Activated naive CD8-positive, alpha-beta T cell treated with anti-CD3 and anti-CD28 coated beads, Interleukin-2, amount 10 ng/mL, durations not matched to agents 7 days and 5 days (primary cell): Measurements from ENCODE around the gene NEURL1. TPM values are rescaled to one million over a fixed set of nuclear protein-coding genes. Genes with fewer than 3 reads are reported as not detected.
A peak's percentile ranks its signal among the peaks of the same experiment; 100 is the strongest.
"Not testable (repeated sequence)": the region's sequence is repeated elsewhere in the genome, so short reads cannot be mapped to it uniquely, and the experiment has no call there.

Experiments
- ATAC-seq: fragments of 150-1000 bp; cut with Tn5 transposase; one replicate; pipeline ENCODE4 v1.10.0; 2021; ENCODE audit warnings: low read depth, moderate library complexity
- POLR2A ChIA-PET: fragments of 350-600 bp; sonication (Branson Sonifier 250); formaldehyde crosslinking; loops from one replicate; lab custom pipeline; 2021; ENCODE audit warnings: antibody characterized with exemption; lab: Charles Lee
- DNase-seq: peaks from one replicate; pipeline ENCODE4 v3.0.0; 2021
- H3K27ac Mint-ChIP-seq: one replicate; pipeline ENCODE4 v1.8.0; 2022; ENCODE audit warnings: mild to moderate bottlenecking, mixed read lengths
- H3K27me3 Mint-ChIP-seq: one replicate; pipeline ENCODE4 v1.8.0; 2022; ENCODE audit warnings: mild to moderate bottlenecking, moderate library complexity, mixed read lengths
- H3K36me3 Mint-ChIP-seq: one replicate; pipeline ENCODE4 v1.8.0; 2021; ENCODE audit warnings: mild to moderate bottlenecking, mixed read lengths
- H3K4me1 Mint-ChIP-seq: one replicate; pipeline ENCODE4 v1.8.0; 2021; ENCODE audit warnings: mixed read lengths
- H3K4me3 Mint-ChIP-seq: one replicate; pipeline ENCODE4 v1.8.0; 2022; ENCODE audit warnings: mild to moderate bottlenecking, moderate library complexity, mixed read lengths
- H3K9me3 Mint-ChIP-seq: one replicate; pipeline ENCODE4 v1.8.0; 2021; ENCODE audit warnings: mixed read lengths
- total RNA-seq, 2 experiments: library from RNA; stranded (reverse); gene quantifications; one replicate each; pipeline ENCODE4 v1.2.3, GENCODE V29; 2021

Gene NEURL1
- total RNA-seq, 2 experiments from 2014 or later: 1.6 to 2.0 TPM

- Mint-ChIP-seq H3K4me1 (peaks cover 62% of the 10 kb centered on the region), H3K27ac (peak overlapping the region; percentile 98), H3K27me3 (no peaks in the 10 kb centered on the region), H3K4me3 (no peak overlapping the region), H3K9me3 (peaks cover 3% of the 10 kb centered on the region), H3K36me3 (peaks cover 14% of the 10 kb centered on the region)
- DNase-seq: no peak
- no peak for ATAC-seq
- POLR2A ChIA-PET: interaction anchor here (1.6 to 7.4 kb wide), 2 partner anchors 12 to 17 kb away, joined by 3 to 89 read pairs; partner anchors contain the start of gene CALHM2
Observed at GRCh38 chr10:103469201-103469600, 24.3 kb upstream of the NEURL1 start.

- DNase-seq (peak; percentile 84), ATAC-seq (peak; percentile 92)
- peak overlapping the region; percentile 98 for H3K27ac Mint-ChIP-seq
- no peaks in the 10 kb centered on the region for H3K27me3 Mint-ChIP-seq
- POLR2A ChIA-PET: interaction anchor here (0.6 to 7.4 kb wide), 6 partner anchors 11 to 553 kb away, joined by 3 to 89 read pairs (median 9); partner anchors contain the start of genes CALHM1, CALHM2, CNNM2 and TAF5
- peaks cover 14% of the 10 kb centered on the region for H3K36me3 Mint-ChIP-seq
- H3K4me1 Mint-ChIP-seq: peaks cover 63% of the 10 kb centered on the region
- peaks cover 3% of the 10 kb centered on the region for H3K9me3 Mint-ChIP-seq
- peak overlapping the region; percentile 77 for H3K4me3 Mint-ChIP-seq
Observed at GRCh38 chr10:103470761-103471653, 22.5 kb upstream of the NEURL1 start.

DNA sequence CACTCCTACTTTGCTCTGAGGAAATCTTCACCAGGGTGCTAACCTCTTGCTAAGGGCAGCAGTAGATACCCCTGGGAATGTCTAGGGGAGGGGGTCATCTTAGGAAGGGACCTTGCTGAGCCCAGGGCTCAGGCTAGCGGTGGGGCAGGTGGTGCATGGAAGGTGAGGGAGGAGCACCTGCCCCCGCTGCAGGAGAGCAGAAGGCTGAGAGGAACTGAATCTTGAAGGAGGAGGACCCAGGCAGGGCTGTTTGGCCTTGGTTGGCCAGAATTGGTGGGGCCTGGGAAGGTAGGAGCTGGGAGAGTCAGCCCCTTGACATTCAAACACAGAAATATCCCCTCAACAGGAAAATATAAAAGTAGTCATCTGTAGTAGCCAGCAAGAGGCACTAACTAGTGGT lies 21.5 kb upstream of the NEURL1 start:
- DNase-seq (no peak), ATAC-seq (no peak)
- Mint-ChIP-seq H3K4me1 (peaks cover 61% of the 10 kb centered on the region), H3K36me3 (peaks cover 14% of the 10 kb centered on the region), H3K4me3 (peak overlapping the region; percentile 77), H3K27ac (peak overlapping the region; percentile 98), H3K27me3 (no peaks in the 10 kb centered on the region), H3K9me3 (peaks cover 3% of the 10 kb centered on the region)
- POLR2A ChIA-PET: interaction anchor here (1.0 to 7.4 kb wide), 7 partner anchors 12 to 554 kb away, joined by 3 to 89 read pairs (median 5); partner anchors contain the start of genes ATP5MK, CALHM1, CALHM2 and CNNM2

- Mint-ChIP-seq H3K27me3 (no peaks in the 10 kb centered on the region), H3K4me1 (peaks cover 54% of the 10 kb centered on the region), H3K9me3 (peaks cover 3% of the 10 kb centered on the region), H3K4me3 (no peak overlapping the region), H3K36me3 (peaks cover 14% of the 10 kb centered on the region), H3K27ac (peak overlapping the region; percentile 50)
- ATAC-seq (no peak), DNase-seq (no peak)
- POLR2A ChIA-PET: interaction anchor here (7.4 kb wide), 1 partner anchor 21 kb away, joined by 89 read pairs; the partner anchor contains the start of gene CALHM2
Observed at GRCh38 chr10:103473261-103473671, 20.2 kb upstream of the NEURL1 start.

- ATAC-seq: no peak
- Mint-ChIP-seq H3K4me3 (no peak overlapping the region), H3K9me3 (peaks cover 3% of the 10 kb centered on the region), H3K27me3 (no peaks in the 10 kb centered on the region), H3K4me1 (peaks cover 53% of the 10 kb centered on the region), H3K36me3 (peaks cover 14% of the 10 kb centered on the region), H3K27ac (peak overlapping the region; percentile 8)
- no peak for DNase-seq
- POLR2A ChIA-PET: interaction anchor here (0.7 to 7.4 kb wide), 3 partner anchors 22 to 105 kb away, joined by 3 to 89 read pairs (median 40); partner anchors contain the start of gene CALHM2
Observed at GRCh38 chr10:103474077-103474476, 19.4 kb upstream of the NEURL1 start.

DNA sequence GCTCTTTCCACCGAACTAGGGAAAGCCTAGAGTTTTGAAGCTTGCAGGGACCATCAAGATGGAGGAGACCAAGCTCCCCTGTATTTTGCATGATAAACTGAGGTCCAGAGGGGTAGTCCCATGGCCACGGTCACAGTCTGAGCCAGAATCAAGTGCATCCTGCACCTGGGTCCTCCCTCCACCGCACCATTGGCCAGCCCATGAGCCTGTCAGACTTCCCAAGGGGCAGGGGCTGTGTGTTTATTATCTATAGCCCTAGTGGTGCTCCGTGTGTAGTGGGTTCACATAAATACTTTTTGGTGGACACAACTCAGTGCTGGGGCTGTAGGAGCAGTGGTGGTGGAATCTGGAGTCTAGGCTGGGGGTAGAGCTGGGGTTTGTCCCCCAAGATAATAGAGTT lies 18.1 kb upstream of the NEURL1 start:
- Mint-ChIP-seq H3K4me3 (no peak overlapping the region), H3K27me3 (no peaks in the 10 kb centered on the region), H3K9me3 (peaks cover 3% of the 10 kb centered on the region), H3K36me3 (peaks cover 7% of the 10 kb centered on the region), H3K4me1 (peaks cover 44% of the 10 kb centered on the region), H3K27ac (peak overlapping the region; percentile 31)
- POLR2A ChIA-PET: interaction anchor here (0.7 to 3.6 kb wide), 3 partner anchors 16 to 23 kb away, joined by 3 to 40 read pairs (median 3); partner anchors contain the start of gene CALHM2
- no peak for DNase-seq
- no peak for ATAC-seq

GRCh38 chr10:103476046-103476768 lies 17.3 kb upstream of the NEURL1 start:
- Mint-ChIP-seq H3K36me3 (peaks cover 4% of the 10 kb centered on the region), H3K4me3 (no peak overlapping the region), H3K27ac (peak overlapping the region; percentile 81), H3K9me3 (peaks cover 3% of the 10 kb centered on the region), H3K4me1 (peaks cover 38% of the 10 kb centered on the region), H3K27me3 (no peaks in the 10 kb centered on the region)
- ATAC-seq (peak; percentile 44), DNase-seq (peak; percentile 58)
- POLR2A ChIA-PET: interaction anchor here (1.0 to 3.6 kb wide), 2 partner anchors 16 to 24 kb away, joined by 3 to 40 read pairs; partner anchors contain the start of gene CALHM2

DNA sequence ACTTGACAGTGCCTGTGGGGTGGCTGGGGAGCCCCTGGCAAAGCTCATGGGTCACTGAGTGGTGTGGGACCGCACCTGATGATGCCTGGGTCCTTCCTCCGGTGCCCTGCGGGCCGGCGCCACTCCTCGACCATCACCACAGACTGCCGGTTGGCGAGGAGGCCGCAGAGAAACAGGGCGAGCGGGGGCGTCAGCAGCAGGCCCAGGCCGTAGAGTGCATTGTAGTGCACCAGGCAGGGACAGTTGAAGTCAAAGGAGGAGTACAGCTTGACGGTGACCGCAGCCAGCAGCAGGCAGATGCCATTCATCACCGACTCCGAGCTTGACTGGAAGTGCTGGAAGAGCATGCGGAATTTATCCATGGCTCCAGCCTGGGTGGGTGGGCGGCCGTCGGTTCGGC lies 14.8 kb upstream of the NEURL1 start:
- Mint-ChIP-seq H3K27me3 (no peaks in the 10 kb centered on the region), H3K4me1 (peaks cover 32% of the 10 kb centered on the region), H3K27ac (no peak overlapping the region), H3K36me3 (peaks cover 4% of the 10 kb centered on the region), H3K4me3 (no peak overlapping the region), H3K9me3 (peaks cover 3% of the 10 kb centered on the region)
- no peak for DNase-seq
- ATAC-seq: no peak
- POLR2A ChIA-PET: interaction anchor here (0.6 to 1.2 kb wide), 2 partner anchors 26 to 27 kb away, joined by 3 read pairs; no protein-coding TSS in a partner anchor

GRCh38 chr10:103479135-103479534 lies 14.4 kb upstream of the NEURL1 start, which contains the start of gene CALHM3:
Gene CALHM3, minus strand, starts transcription at chr10:103479240. Its CDS starts 208 bp downstream, at chr10:103479032.
- ATAC-seq (no peak), DNase-seq (no peak)
- Mint-ChIP-seq H3K27ac (peak within 1 kb of the TSS; percentile 13), H3K4me3 (no peak within 1 kb of the TSS), H3K27me3 (no peaks in the 10 kb centered on the region), H3K4me1 (peaks cover 29% of the 10 kb centered on the region), H3K9me3 (peaks cover under 1% of the 10 kb centered on the region), H3K36me3 (peaks cover under 1% of the 10 kb centered on the region)
- POLR2A ChIA-PET: interaction anchor here (0.6 to 1.2 kb wide), 2 partner anchors 27 kb away, joined by 3 read pairs; no protein-coding TSS in a partner anchor

DNA sequence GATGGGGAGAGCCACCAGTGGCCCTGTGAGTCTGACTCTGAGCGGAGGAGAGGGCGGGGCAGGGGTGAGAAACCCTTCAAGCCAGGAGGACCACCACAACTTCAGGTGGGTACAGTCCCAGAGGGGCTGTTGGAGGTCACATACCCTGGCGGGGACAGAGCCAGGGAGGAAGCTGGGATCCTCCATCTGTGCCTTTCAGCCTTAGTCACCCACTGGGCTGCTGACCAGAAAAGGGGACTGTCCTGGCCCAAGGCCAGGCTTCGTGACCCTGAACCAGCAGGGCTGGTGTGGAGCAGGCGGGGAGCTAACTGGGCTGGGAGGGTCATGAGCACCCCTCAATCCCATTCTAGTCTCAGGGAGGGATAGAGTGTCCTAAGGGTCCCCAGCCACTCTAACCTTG lies 13.0 kb upstream of the NEURL1 start:
- Mint-ChIP-seq H3K4me3 (no peak overlapping the region), H3K27ac (peak overlapping the region; percentile 42), H3K9me3 (no peaks in the 10 kb centered on the region), H3K4me1 (peaks cover 23% of the 10 kb centered on the region), H3K27me3 (no peaks in the 10 kb centered on the region), H3K36me3 (no peaks in the 10 kb centered on the region)
- ATAC-seq (no peak), DNase-seq (no peak)
- POLR2A ChIA-PET: interaction anchor here (1.3 kb wide), 1 partner anchor 84 kb away, joined by 3 read pairs; the partner anchor contains the start of genes ATP5MK and PDCD11

GRCh38 chr10:103481974-103482531 lies 11.5 kb upstream of the NEURL1 start:
- H3K4me1 Mint-ChIP-seq: peaks cover 19% of the 10 kb centered on the region

GRCh38 chr10:103486635-103487409 lies 6.7 kb upstream of the NEURL1 start:
- ATAC-seq, H3K36me3 Mint-ChIP-seq, POLR2A ChIA-PET, H3K9me3 Mint-ChIP-seq, H3K4me3 Mint-ChIP-seq, DNase-seq, H3K27ac Mint-ChIP-seq, H3K27me3 Mint-ChIP-seq: not testable (repeated sequence)
- peaks cover 17% of the 10 kb centered on the region for H3K4me1 Mint-ChIP-seq

More at GRCh38 chr10:103481974-103482531, 11.5 kb upstream of the NEURL1 start:
- Mint-ChIP-seq H3K27me3 (no peaks in the 10 kb centered on the region), H3K9me3 (no peaks in the 10 kb centered on the region), H3K27ac (peak overlapping the region; percentile 75), H3K36me3 (no peaks in the 10 kb centered on the region), H3K4me3 (no peak overlapping the region)
- ATAC-seq (peak; percentile 82), DNase-seq (no peak)
- POLR2A ChIA-PET: interaction anchor here (1.3 kb wide), 1 partner anchor 85 kb away, joined by 3 read pairs; the partner anchor contains the start of genes ATP5MK and PDCD11
